ENCODE measurements around the gene FRAT2.
"Not testable (repeated sequence)": the region's sequence is repeated elsewhere in the genome, so short reads cannot be mapped to it uniquely, and the experiment has no call there.

Gene FRAT2

GRCh38 chr10:97290576-97291356 is 43.8 kb downstream of the FRAT2 start:
- DNase-seq = not testable (repeated sequence)

DNA sequence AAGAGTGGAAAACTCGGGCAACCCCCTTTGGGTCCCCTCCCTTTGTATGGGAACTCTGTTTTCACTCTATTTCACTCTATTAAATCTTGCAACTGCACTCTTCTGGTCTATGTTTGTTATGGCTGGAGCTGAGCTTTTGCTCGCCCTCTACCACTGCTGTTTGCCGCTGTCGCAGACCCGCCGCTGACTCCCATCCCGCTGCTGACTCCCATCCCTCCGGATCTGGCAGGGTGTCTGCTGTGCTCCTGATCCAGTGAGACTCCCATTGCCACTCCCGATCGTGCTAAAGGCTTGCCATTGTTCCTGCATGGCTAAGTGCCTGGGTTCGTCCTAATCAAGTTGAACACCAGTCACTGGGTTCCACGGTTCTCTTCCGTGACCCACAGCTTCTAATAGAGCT is 44.5 kb downstream of the FRAT2 start:
- not testable (repeated sequence) for DNase-seq
